GM19328 (cell line): Measurements from ENCODE around the gene SENP7.

Experiments
- ATAC-seq: cut with Tn5 transposase; IDR thresholded peaks from one replicate; pipeline ENCODE4 v1.9.1; 2021; ENCODE audit warnings: mild to moderate bottlenecking, moderate library complexity; ENCODE audit not compliant: unreplicated experiment

Gene SENP7

GRCh38 chr3:101278727-101279126 lies 234.3 kb downstream of the SENP7 start:
- ATAC-seq = no peak
